HepG2 (cell line): ENCODE results near the gene AP2S1. TPM values are rescaled to one million over a fixed set of nuclear protein-coding genes. Genes with fewer than 3 reads are reported as not detected.
A peak's percentile ranks its signal among the peaks of the same experiment; 100 is the strongest.

Experiments
- AGO1 ChIP-seq: fragments of 200-400 bp; formaldehyde crosslinking; IDR thresholded peaks from 2 replicates; pipeline ENCODE4 v1.6.1; 2017; ENCODE audit warnings: mild to moderate bottlenecking, low read depth, low read length, moderate library complexity; ENCODE audit not compliant: poor library complexity, severe bottlenecking
- CENPBD1 ChIP-seq: sonication (generic); formaldehyde crosslinking; IDR thresholded peaks from 2 replicates; pipeline ENCODE4 v1.8.0; 2022; ENCODE audit warnings: missing genetic modification reagents, low read depth, mild to moderate bottlenecking, borderline replicate concordance
- DR1 ChIP-seq: sonication (generic); formaldehyde crosslinking; IDR thresholded peaks from 2 replicates; pipeline ENCODE4 v1.8.0; 2021; ENCODE audit warnings: mild to moderate bottlenecking, missing genetic modification reagents, inconsistent platforms
- ESRRA ChIP-seq: sonication (generic); formaldehyde crosslinking; IDR thresholded peaks from 2 replicates; pipeline ENCODE4 v1.5.1; 2020; ENCODE audit warnings: mild to moderate bottlenecking, low read depth, missing genetic modification reagents
- KDM4B ChIP-seq: sonication (generic); formaldehyde crosslinking; IDR thresholded peaks from 2 replicates; pipeline ENCODE4 v1.4.0; 2020; ENCODE audit warnings: missing genetic modification reagents
- MEIS1 ChIP-seq: sonication (generic); formaldehyde crosslinking; IDR thresholded peaks from 2 replicates; pipeline ENCODE4 v1.9.0; 2021; ENCODE audit warnings: mild to moderate bottlenecking, missing genetic modification reagents, moderate library complexity, borderline replicate concordance
- PAF1 ChIP-seq: IDR thresholded peaks from 2 replicates; pipeline ENCODE4 v1.6.1; 2016; ENCODE audit warnings: missing genetic modification reagents, missing compliant biosample characterization
- PHF21A ChIP-seq: sonication (generic); formaldehyde crosslinking; IDR thresholded peaks from 2 replicates; pipeline ENCODE4 v1.5.0; 2020; ENCODE audit warnings: mild to moderate bottlenecking, missing genetic modification reagents
- POLR2AphosphoS2 ChIP-seq: IDR thresholded peaks from 2 replicates; pipeline ENCODE4 v1.6.1; 2011; ENCODE audit warnings: low read depth, low read length, improper control_type of control experiment
- RXRB ChIP-seq: IDR thresholded peaks from 2 replicates; pipeline ENCODE4 v1.6.1; 2016; ENCODE audit warnings: borderline replicate concordance, missing genetic modification reagents, missing compliant biosample characterization
- SMAD3 ChIP-seq: sonication (generic); formaldehyde crosslinking; IDR thresholded peaks from 2 replicates; pipeline ENCODE4 v1.4.0; 2020; ENCODE audit warnings: missing genetic modification reagents
- SOX13 ChIP-seq, 3 experiments: fragments of 450-650 bp in 1 of 3; sonication (generic) in 1 of 3; formaldehyde crosslinking in 1 of 3; IDR thresholded peaks in 2 of 3; conservative IDR thresholded peaks in 1 of 3; 2 replicates each; pipeline versions ENCODE4 v1.5.0 to v1.6.1; 2016 to 2020; ENCODE audit warnings: antibody characterized with exemption in 1 of 3, mild to moderate bottlenecking in 1 of 3, missing compliant biosample characterization in 1 of 3, missing genetic modification reagents in 1 of 3, moderate library complexity in 1 of 3
- SP4 ChIP-seq: sonication (generic); formaldehyde crosslinking; IDR thresholded peaks from 2 replicates; pipeline ENCODE4 v1.8.1; 2023; ENCODE audit warnings: mild to moderate bottlenecking, missing genetic modification reagents
- SUZ12 ChIP-seq: fragments of 150-350 bp; IDR thresholded peaks from 2 replicates; pipeline ENCODE4 v1.6.1; 2014; ENCODE audit warnings: low read depth, low read length
- TSC22D2 ChIP-seq: sonication (generic); formaldehyde crosslinking; IDR thresholded peaks from 2 replicates; pipeline ENCODE4 v1.5.1; 2020; ENCODE audit warnings: missing genetic modification reagents, mild to moderate bottlenecking, borderline replicate concordance
- ZBTB21 ChIP-seq: sonication (generic); formaldehyde crosslinking; IDR thresholded peaks from 2 replicates; pipeline ENCODE4 v1.4.0; 2020; ENCODE audit warnings: missing genetic modification reagents
- ZNF121 ChIP-seq: sonication (generic); formaldehyde crosslinking; IDR thresholded peaks from 2 replicates; pipeline ENCODE4 v1.5.0; 2020; ENCODE audit warnings: mild to moderate bottlenecking, missing genetic modification reagents
- ZNF276 ChIP-seq: sonication (generic); formaldehyde crosslinking; IDR thresholded peaks from 2 replicates; pipeline ENCODE4 v1.4.0; 2020; ENCODE audit warnings: mild to moderate bottlenecking, low read depth, missing genetic modification reagents
- ZNF441 ChIP-seq: sonication (generic); formaldehyde crosslinking; IDR thresholded peaks from 2 replicates; pipeline ENCODE4 v1.7.0; 2021; ENCODE audit warnings: missing genetic modification reagents, borderline replicate concordance
- ZNF460 ChIP-seq: sonication (generic); formaldehyde crosslinking; IDR thresholded peaks from 2 replicates; pipeline ENCODE4 v1.5.1; 2020; ENCODE audit warnings: missing genetic modification reagents, mild to moderate bottlenecking, borderline replicate concordance
- ZNF468 ChIP-seq: sonication (generic); formaldehyde crosslinking; IDR thresholded peaks from 2 replicates; pipeline ENCODE4 v1.8.0; 2022; ENCODE audit warnings: mild to moderate bottlenecking, moderate library complexity, missing genetic modification reagents
- ZNF615 ChIP-seq: sonication (generic); formaldehyde crosslinking; IDR thresholded peaks from 2 replicates; pipeline ENCODE4 v1.5.0; 2020; ENCODE audit warnings: mild to moderate bottlenecking, missing genetic modification reagents, borderline replicate concordance
- ZNF687 ChIP-seq: sonication (generic); formaldehyde crosslinking; IDR thresholded peaks from 2 replicates; pipeline ENCODE4 v1.5.1; 2020; ENCODE audit warnings: mild to moderate bottlenecking, missing genetic modification reagents, moderate library complexity
- polyA plus RNA-seq, 8 experiments: library from polyadenylated mRNA; depleted of rRNA in 3 of 8; stranded (reverse) in 7 of 8; unstranded in 1 of 8; fragments of >200 nt; fragmentation: Illumina TruSeq in 4 of 8; extraction: Trizol in 4 of 8; gene quantifications; 2 replicates each; pipeline versions ENCODE4 v1.2.1 to v1.2.3, GENCODE V29; 2011 to 2016; ENCODE audit warnings: low read depth in 4 of 8, missing spikeins in 1 of 8, mixed read lengths in 1 of 8; ENCODE audit not compliant: insufficient read depth in 1 of 8
- total RNA-seq, 5 experiments: library from RNA; depleted of rRNA; stranded (reverse); fragments of >200 nt; fragmentation: Illumina TruSeq; extraction: Trizol; gene quantifications; 2 replicates each; pipeline ENCODE4 v1.2.3, GENCODE V29; 2016; ENCODE audit warnings: low read depth in 1 of 5

The AP2S1 gene
- total and polyA plus RNA-seq, 2 of the 13 experiments (the other 11 are each of a cell fraction or from before 2014, with no cell fraction given), result 45.2 to 86.1 TPM

- peak; percentile 97 for TF ChIP-seq ZNF687
- TF ChIP-seq SOX13 (IDR thresholded peaks at IDR 0.05), result no peak
- TF ChIP-seq SOX13 (CRISPR knock-in tag; conservative IDR thresholded peaks at IDR 0.05 in 1 of 2, IDR thresholded peaks at IDR 0.05 in 1 of 2), result peak in 1 of 2 experiments; percentile 15; a peak in 1 of 4 replicates
- no peak; the same call in 1 of the 2 replicates for TF ChIP-seq PAF1
- TF ChIP-seq ZNF121, result no peak
- TF ChIP-seq ZNF276 (CRISPR knock-in tag), result no peak
- TF ChIP-seq SP4, result peak; percentile 95
- no peak for TF ChIP-seq AGO1
- TF ChIP-seq ESRRA (CRISPR knock-in tag), result peak; percentile 63; the same call in 1 of the 2 replicates
- no peak for TF ChIP-seq ZNF615 (CRISPR knock-in tag)
- TF ChIP-seq RXRB (CRISPR knock-in tag), result no peak
- TF ChIP-seq PHF21A (CRISPR knock-in tag), result peak; percentile 70; the same call in 1 of the 2 replicates
- TF ChIP-seq MEIS1 (CRISPR knock-in tag), result peak; percentile 92
- TF ChIP-seq DR1, result peak; percentile 87
- peak; percentile 81; the same call in 1 of the 2 replicates for TF ChIP-seq ZNF441 (CRISPR knock-in tag)
- no peak; the same call in 1 of the 2 replicates for TF ChIP-seq TSC22D2 (CRISPR knock-in tag)
- no peak for TF ChIP-seq POLR2AphosphoS2
- TF ChIP-seq ZBTB21 (CRISPR knock-in tag), result no peak
- 0 out of 2 replicates have a peak, but pooled peaks have one; percentile 7 for TF ChIP-seq ZNF468 (CRISPR knock-in tag)
- TF ChIP-seq SUZ12, result no peak
- no peak; the same call in 1 of the 2 replicates for TF ChIP-seq CENPBD1
- no peak for TF ChIP-seq ZNF460 (CRISPR knock-in tag)
- TF ChIP-seq KDM4B (CRISPR knock-in tag), result no peak
- TF ChIP-seq SMAD3, result no peak
Measured at GRCh38 chr19:46860125-46860845, 9.6 kb upstream of the AP2S1 start (continued).
